ENCODE results near the gene RLN2.
"Not testable (repeated sequence)": the region's sequence is repeated elsewhere in the genome, so short reads cannot be mapped to it uniquely, and the experiment has no call there.

Gene RLN2, protein sequence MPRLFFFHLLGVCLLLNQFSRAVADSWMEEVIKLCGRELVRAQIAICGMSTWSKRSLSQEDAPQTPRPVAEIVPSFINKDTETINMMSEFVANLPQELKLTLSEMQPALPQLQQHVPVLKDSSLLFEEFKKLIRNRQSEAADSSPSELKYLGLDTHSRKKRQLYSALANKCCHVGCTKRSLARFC

DNA sequence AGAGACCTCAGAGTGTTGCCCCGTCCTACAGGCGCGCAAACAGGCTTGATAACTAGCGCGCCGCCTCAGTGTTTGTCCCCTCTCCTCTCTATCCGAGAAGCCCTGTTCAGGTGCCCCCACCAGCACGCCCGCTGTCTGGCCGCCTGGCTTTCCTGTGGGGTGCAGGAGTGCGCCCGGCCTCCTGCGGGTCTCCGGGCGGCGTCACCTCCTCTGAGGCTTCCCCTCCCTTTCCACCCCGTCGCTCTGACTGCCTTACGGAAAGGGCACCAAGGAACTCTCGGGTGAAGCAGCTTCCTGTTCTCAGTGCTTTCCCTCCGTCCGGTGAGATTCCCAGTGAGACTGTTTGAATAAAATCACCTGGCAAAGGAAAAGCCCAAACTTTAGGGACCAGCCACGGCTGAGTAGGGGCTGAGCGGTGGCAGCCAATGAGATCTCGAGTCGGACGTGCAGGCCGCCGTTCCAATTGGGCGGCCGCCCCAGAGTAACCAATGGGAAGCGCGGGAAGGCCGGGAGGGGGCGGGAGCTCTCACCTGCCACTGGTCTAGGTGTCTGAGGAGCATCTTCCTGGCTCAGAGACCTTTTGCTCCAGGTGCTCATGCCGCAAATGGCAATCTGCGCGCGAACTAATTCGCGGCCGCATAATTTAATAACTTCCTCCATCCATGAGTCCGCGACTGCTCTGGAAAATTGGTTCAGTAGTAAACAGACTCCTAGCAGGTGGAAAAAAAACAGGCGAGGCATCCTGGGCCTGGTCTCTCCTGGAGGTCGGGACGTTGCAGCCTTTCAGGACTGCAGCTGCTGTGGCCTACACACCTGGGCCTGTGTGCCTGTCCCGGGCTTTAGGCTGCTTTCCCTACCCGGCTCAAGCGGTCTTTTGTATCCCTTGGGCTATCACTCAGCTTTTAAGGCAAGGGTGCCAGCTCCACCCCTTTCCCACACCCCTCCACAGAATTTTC lies at the start of gene RLN2:
RLN2 (minus strand) TSS at position 877 of the 956 bp plus-strand sequence; CDS start at position 741, 136 bp downstream.
- DNase-seq = not testable (repeated sequence)

DNA sequence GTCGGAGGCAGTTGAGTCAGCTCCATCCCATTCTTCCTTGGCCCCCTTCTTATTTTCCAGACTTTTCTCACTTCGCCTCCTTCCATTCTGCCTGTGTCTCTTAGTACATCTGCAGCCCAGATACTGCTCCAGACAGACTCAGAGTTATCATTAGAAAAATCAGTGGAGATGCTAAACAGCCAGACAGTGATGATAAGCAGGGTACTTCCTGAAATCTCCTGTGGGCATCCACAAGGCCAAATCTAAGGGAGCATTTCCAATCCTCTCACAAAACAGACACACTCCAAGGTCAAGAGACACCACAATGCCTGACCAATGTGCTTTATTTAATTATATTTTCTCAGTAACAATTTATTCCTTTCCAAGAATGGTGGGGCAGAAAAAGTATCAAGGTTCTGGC lies 49.7 kb upstream of the RLN2 start:
- no peak for DNase-seq

DNA sequence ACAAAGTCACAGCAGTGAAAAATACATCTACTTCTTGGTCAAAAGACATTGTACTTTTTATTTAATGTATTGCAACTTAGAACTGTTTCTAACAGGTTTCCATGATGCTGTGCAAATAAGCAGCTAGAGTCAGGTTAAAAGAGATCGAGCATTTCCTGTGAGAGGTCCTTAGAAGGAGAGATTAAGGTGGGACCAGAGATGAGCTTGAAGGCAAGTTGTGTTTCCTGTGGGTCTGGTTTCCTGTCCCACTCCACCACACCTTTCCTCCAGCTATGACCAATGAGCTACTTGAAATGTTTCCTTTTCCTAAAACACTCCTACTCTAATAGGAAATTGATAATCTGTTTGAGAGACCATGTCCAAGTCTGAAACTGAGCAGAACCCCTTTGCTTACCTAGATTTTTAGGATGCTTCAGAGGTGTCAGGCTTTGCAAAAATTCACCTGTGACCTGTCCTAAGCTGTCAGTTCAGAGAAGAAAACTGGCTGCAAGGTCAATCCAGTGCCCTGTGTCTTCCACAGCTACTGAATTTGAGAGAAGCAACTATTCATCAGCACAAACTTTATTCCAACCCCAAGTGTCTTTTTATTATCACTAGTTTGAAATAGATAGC lies 48.2 kb upstream of the RLN2 start:
- DNase-seq = no peak

DNA sequence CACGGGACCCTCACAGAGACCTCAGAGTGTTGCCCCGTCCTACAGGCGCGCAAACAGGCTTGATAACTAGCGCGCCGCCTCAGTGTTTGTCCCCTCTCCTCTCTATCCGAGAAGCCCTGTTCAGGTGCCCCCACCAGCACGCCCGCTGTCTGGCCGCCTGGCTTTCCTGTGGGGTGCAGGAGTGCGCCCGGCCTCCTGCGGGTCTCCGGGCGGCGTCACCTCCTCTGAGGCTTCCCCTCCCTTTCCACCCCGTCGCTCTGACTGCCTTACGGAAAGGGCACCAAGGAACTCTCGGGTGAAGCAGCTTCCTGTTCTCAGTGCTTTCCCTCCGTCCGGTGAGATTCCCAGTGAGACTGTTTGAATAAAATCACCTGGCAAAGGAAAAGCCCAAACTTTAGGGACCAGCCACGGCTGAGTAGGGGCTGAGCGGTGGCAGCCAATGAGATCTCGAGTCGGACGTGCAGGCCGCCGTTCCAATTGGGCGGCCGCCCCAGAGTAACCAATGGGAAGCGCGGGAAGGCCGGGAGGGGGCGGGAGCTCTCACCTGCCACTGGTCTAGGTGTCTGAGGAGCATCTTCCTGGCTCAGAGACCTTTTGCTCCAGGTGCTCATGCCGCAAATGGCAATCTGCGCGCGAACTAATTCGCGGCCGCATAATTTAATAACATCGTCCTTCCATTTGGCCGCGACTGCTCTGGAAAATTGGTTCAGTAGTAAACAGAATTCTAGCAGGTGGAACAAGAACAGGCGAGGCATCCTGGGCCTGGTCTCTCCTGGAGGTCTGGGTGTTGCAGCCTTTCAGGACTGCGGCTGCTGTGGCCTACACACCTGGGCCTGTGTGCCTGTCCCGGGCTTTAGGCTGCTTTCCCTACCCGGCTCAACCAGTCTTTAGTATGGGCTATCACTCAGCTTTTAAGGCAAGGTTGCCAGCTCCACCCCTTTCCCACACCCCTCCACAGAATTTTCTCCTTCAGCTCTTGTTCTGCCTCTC lies 34.8 kb upstream of the RLN2 start, which contains the start of gene RLN1:
RLN1 (minus strand) TSS at position 885 of the 990 bp plus-strand sequence; CDS start at position 755, 130 bp downstream.
- not testable (repeated sequence) for DNase-seq

DNA sequence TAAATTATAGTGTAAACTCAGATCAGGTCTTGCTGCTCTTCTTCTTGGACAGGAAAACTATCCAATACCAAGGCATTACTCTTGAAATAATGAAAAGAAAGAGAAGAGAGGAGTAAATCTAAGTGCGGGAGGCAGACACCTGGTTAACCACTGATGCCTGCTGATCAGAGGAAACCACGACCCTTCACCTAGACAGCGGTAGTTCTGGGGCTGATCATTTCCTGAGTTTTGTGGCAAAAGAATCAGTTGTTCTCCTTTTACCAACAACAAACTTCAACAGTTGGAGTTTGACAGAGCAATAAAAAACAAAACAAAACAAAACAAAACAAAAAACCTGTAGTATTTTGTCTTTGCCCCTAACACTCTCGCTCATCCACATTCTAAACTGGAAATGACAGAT lies 32.2 kb upstream of the RLN2 start:
- no peak for DNase-seq

DNA sequence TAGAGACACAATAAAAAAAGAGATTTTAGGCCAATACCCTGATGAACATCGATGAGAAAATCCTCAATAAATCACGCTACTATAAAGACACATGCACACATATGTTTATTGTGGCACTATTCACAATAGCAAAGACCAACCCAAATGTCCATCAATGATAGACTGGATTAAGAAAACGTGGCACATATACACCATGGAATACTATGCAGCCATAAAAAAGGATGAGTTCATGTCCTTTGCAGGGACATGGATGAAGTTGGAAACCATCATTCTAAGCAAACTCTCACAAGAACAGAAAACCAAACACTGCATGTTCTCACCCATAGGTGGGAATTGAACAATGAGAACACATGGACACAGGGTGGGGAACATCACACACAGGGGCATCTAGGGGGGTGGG lies 26.8 kb upstream of the RLN2 start:
- DNase-seq = not testable (repeated sequence)

DNA sequence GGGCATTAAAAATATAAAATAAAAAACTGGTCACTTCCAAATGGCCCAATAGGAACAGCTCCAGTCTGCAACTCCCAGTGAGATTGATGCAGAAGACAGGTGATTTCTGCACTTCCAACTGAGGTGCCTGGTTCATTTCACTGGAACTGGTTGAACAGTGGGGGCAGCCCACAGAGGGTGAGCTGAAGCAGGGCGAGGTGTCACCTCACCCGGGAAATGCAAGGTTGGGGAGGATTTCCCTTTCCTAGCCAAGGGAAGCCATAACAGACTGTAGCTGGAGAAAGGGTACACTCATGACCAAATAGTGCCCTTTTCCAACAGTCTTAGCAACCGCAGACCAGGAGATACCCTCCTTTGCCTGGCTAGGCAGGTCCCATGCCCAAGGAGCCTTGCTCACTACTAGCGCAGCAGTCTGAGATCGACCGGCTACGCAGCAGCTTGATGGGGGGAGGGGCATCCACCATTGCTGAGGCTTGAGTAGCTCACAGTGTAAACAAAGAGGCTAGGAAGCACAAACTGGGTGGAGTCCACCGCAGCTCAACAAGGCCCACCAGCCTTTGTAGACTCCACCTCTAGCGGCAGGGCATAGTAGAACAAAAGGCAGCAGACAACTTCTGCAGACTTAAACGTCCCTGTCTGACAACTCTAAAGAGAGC lies 22.5 kb upstream of the RLN2 start:
- no peak for DNase-seq

DNA sequence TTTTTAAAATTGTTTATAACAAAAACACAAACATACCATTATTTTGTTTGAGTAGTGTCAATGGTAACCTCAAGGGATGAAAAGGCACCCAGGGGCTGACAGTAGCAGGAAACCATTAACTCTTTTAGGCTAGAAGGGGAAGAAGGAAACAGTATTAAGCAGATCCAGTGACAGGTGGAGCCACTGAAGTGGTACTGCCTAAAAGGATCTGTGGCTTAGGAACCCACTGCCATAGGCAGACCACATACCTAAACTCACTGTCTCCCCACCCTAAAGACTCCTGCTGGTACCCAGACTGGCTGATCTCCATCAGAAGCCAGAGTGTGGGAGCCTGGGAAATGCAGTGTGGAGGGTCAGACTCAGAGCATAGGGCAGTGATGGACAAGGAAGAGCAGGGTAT lies 21.7 kb upstream of the RLN2 start:
- no peak for DNase-seq

DNA sequence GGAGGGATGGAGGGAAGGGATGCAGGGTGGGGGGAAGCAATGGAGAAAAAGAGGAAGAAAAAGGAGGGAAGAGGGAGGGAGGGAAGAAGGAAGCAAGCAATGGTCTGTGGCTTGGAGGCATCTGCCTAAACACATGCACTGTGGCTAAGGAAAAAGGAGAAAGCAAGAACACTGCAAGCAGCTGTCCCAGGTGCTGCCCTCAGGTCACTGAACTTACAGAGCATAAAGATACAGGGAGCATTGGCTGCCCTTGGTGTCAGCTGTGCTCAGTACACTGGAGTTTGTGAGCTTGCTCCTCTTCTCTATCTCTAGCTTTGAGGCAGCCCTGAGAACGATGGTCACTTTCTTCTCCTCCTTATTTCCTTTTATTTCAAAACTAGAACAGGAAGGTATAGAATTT lies 17.1 kb upstream of the RLN2 start:
- DNase-seq = not testable (repeated sequence)

DNA sequence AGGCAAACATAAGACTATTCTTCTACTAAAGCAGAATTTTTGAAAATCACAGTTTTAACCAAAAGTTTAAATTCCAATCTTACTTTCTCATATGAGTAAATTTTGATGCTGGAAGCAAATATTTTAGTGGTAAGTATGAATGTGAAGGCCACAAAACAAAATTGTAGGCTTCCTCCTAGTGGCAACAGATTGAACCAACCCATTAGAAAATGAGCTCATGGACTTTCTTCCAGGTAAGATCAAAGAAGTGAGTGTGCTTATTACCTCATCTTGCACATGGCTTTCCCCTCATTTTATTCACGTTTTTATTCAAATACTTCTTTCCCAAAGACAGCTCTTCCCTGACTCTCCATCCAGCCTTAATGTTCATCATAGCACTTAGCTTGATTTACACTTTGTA lies 16.5 kb upstream of the RLN2 start:
- DNase-seq = no peak

DNA sequence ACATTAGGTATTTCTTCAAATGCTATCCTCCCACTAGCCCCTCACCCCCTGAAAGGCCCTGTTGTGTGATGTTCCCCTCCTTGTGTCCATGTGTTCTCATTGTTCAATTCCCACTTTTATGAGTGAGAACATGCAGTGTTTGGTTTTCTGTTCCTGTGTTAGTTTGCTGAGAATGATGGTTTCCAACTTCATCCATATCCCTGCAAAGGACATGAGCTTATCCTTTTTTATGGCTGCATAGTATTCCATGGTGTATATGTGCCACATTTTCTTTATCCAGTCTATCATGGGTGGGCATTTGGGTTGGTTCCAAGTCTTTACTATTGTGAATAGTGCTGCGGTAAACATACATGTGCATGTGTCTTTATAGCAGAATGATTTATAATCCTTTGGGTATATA lies 11.9 kb upstream of the RLN2 start:
- DNase-seq = not testable (repeated sequence)

DNA sequence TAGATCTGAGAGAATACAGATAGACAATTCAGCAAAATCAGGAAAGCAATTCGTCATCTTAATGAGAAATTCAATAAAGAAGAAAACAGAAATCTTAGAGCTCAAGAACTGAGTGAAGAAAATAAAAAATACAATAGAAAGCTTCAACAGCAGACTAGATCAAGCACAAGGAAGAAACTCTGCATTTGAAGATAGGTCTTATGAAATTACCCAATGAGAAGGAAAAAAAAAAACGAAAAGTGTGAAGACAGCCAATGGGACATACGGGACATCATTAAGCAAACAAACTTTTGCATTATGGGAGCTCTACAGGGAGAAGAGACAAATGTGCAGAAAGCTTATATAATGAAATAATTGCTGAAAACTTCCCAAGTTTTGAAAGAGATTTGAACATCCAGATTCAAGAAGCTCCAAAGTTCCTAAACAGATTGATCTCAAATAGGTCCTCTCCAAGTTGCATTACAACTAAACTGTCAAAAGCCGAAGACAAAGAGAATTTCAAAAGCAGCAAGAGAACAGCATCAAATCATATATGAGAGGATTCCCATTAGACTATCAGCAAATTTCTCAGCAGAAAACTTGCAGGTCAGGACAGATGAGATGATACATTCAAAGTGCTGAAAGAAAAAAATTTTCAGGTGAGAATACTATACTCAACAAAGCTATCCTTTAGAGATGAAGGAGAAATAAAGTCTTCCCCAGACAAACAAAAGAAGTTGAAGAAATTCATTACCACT lies 10.8 kb upstream of the RLN2 start:
- no peak for DNase-seq

DNA sequence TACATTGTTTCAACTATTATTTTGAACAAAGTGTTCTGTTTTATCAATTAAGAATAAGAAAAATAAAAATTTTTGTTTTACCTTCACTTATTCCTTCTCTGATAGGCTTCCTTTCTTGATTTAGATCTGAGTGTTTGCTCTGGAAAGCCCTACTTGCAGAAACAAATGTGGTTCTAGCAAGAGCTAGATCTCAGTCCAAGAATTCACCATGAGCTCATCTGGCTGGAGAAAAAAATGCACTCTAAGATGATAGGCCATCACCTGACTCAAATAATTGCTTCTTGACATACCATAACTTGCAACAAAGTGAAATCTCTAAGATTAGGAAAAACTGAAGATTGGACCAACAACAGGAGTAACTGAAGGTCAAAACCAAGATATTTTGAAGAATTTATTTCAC lies 6.3 kb upstream of the RLN2 start:
- DNase-seq = no peak

DNA sequence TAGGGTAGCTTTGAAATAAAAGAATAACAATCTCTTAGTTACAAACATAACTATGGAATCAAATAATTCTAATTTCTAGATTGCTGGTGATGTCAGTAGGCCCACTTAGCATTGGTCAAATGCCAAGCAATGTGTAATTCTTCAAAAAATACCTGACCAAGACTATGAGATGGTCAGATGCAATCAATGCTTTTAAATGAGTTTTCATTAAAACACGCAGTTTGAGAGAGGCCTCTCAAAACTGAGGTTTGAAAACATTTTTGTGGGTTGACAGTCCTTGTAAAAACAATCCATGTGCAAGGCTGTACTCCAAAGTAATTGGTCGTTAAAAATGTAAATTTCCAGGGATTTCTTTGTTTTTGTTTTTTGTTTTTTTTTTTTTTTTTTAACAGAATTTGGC lies 1.2 kb upstream of the RLN2 start:
- DNase-seq = no peak

DNA sequence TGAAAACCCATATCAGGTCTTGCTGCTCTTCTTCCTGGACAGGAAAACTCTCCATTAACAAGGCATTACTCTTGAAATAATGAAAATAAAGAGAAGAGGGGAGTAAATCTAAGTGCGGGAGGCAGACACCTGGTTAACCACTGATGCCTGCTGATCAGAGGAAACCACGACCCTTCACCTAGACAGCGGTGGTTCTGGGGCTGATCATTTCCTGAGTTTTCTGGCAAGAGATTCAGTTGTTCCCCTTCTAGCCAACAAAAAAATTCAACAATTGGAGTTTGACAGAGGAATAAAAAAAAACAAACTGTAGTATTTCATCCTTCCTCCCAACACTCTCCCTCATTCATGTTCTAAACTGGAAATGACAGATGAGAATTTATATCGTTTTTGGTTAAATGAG lies 3.0 kb downstream of the RLN2 start:
- DNase-seq = no peak

DNA sequence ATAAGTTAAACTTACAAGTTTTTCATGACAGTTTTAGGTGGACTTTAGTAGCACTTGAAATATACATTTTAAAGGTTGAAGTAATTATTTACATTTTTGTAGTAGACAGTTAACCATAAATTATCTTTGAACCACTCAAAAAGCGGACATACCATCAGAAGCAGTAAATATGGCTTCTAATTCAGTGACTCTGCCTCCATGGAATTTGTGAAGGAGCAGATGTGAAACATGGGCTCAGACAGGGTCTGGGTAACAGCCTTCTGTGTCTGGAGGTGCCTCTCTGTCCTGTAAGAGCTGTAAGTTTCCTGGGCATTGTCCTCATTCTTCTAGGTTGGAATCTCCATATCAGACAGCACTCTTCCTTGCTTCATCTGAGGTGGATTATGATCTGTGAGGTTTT lies 12.4 kb downstream of the RLN2 start:
- no peak for DNase-seq

DNA sequence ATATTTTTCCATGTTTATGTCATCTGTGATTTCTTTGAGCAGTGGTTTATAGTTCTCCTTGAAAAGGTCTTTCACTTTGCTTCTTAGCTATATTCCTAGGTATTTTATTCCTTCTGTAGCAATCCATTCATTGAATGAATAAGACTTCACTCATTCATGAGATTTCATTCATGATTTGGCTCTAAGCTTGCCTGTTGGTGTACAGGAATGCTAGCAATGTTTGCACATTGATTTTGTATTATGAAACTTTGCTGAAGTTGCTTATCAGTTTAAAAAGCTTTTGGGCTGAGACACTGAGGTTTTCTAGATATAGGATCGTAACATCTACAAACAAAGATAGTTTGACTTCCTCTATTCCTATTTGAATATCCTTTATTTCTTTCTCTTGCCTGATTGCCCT lies 15.9 kb downstream of the RLN2 start:
- DNase-seq = no peak

DNA sequence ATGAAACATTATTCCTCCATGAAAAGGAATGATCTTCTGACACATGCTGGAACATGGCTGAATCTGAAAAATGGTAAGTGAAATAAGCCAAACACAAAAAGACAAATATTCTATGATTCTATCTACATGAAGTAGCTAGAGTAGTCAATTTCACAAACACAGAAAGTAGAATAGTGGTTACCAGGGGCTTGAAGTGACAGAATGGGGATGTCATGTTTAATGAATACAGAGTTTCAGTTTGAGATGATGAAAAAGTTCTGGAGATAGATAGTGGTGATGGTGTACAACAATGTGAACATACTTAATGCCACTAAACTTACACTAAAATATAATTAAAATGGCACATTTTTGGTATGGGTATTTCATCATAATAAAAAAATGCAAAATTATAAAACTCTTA lies 18.3 kb downstream of the RLN2 start:
- DNase-seq = no peak

DNA sequence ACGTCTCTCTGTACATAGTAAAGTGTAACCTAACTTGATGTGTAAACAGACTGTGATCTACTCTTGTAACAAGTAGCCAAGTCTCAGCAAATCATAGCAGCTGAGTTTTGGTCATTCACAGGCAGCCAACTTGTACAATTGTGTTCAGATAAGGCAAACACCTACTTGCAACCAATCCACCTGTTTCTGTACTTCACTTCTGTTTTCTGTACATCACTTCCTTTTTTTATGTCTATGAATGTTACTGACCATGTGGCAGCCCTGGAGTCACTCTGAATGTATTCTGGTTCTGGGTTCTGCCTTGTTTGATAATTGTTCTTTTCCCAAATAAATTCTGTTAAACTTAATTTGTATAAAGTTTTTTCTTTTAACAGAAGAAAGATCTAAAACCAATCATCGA lies 26.0 kb downstream of the RLN2 start:
- DNase-seq = no peak

DNA sequence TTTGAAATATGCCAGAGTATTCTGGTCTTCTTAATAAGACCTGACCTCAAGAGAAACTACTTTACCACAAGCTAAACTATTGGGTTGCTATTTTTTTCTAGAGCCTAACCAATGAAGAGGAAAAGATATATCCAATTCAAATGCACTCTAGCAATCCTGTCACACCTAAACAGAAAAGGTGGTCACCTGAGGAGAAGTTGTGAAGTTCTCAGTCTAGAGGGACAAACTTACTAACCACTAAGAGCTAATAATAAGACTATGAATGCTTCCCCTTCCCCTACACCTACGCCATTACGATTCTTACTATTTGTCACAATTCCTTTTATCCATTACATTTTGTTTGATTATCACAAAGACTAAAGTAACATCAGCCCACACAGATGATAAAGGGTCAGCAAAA lies 29.7 kb downstream of the RLN2 start:
- DNase-seq = no peak

DNA sequence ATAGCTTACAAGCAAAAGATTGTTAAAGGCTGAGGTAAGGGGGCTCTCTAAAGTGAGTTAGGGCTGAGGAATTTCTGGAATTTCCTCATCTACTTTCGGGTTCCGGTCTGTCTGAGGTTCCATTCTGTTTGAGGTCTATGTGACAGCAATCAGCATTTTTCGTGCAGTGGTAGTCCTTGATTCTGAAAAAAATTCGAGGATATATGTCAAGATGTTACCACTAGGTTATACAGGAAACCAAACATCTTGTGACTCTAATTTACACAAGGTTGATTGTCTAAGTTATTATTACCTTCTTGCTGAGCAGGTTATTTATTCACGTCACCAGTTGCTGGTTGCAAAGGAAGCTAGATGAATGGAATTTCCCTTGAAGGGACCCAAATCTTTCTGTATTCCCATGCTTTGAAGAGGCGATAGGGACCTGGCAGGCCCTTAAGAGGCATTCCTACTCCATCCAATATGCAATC lies 35.2 kb downstream of the RLN2 start:
- DNase-seq = no peak
